Measurements from ENCODE around the gene UGT1A6.

Gene UGT1A6

GRCh38 chr2:233803292-233803911 is 110.7 kb downstream of the UGT1A6 start:
- DNase-seq: no peak

GRCh38 chr2:233803994-233804393 is 111.3 kb downstream of the UGT1A6 start:
- no peak for DNase-seq

GRCh38 chr2:233807215-233807865 is 114.7 kb downstream of the UGT1A6 start:
- DNase-seq: no peak

GRCh38 chr2:233807966-233808935 is 115.6 kb downstream of the UGT1A6 start:
- no peak for DNase-seq

- DNase-seq: no peak
Measured at GRCh38 chr2:233810385-233810784, 117.7 kb downstream of the UGT1A6 start.

- no peak for DNase-seq
Measured at GRCh38 chr2:233811087-233811486, 118.4 kb downstream of the UGT1A6 start.

GRCh38 chr2:233811732-233812131 is 119.0 kb downstream of the UGT1A6 start:
- DNase-seq: no peak

GRCh38 chr2:233813236-233814055 is 120.8 kb downstream of the UGT1A6 start:
- DNase-seq: no peak

- DNase-seq: peak; percentile 1
Measured at GRCh38 chr2:233814056-233814835, 121.6 kb downstream of the UGT1A6 start.

- DNase-seq: no peak
Measured at GRCh38 chr2:233815861-233816260, 123.2 kb downstream of the UGT1A6 start.

- peak; percentile 2 for DNase-seq
Measured at GRCh38 chr2:233816334-233816733, 123.6 kb downstream of the UGT1A6 start.

GRCh38 chr2:233816771-233817170 is 124.1 kb downstream of the UGT1A6 start:
- peak; percentile 2 for DNase-seq

- DNase-seq: no peak
Measured at GRCh38 chr2:233817361-233817911, 124.7 kb downstream of the UGT1A6 start.

GRCh38 chr2:233817995-233818638 is 125.4 kb downstream of the UGT1A6 start:
- peak; percentile 1 for DNase-seq

- DNase-seq: no peak
Measured at GRCh38 chr2:233818639-233819621, 126.2 kb downstream of the UGT1A6 start.

- DNase-seq: no peak
Measured at GRCh38 chr2:233819884-233820773, 127.4 kb downstream of the UGT1A6 start.

- no peak for DNase-seq
Measured at GRCh38 chr2:233820774-233821105, 128.1 kb downstream of the UGT1A6 start.

GRCh38 chr2:233821196-233821595 is 128.5 kb downstream of the UGT1A6 start:
- DNase-seq: no peak

GRCh38 chr2:233821709-233822100 is 129.0 kb downstream of the UGT1A6 start:
- no peak for DNase-seq
